Testis (tissue), 3 donors: ENCODE measurements around the gene DRGX. TPM values are rescaled to one million over a fixed set of nuclear protein-coding genes. Genes with fewer than 3 reads are reported as not detected.

Experiments
- DNase-seq: peaks from one replicate; pipeline ENCODE4 v3.0.0-alpha.2; 2019
- H3K27ac ChIP-seq, 2 donors: fragments of 200-600 bp; sonication (generic); one replicate each; pipeline ENCODE4 v1.5.1; 2019
- H3K27me3 ChIP-seq: fragments of 200-600 bp; sonication (generic); one replicate; pipeline ENCODE4 v1.5.1; 2019
- H3K36me3 ChIP-seq: fragments of 200-600 bp; sonication (generic); one replicate; pipeline ENCODE4 v1.5.1; 2017; ENCODE audit warnings: low read depth; ENCODE audit errors: missing control alignments
- H3K4me1 ChIP-seq: fragments of 200-600 bp; sonication (generic); one replicate; pipeline ENCODE4 v1.5.1; 2019
- H3K4me3 ChIP-seq, 2 donors: fragments of 200-600 bp; sonication (generic); one replicate each; pipeline ENCODE4 v1.5.1; 2017 to 2019
- H3K9me3 ChIP-seq: fragments of 200-600 bp; sonication (generic); one replicate; pipeline ENCODE4 v1.5.1; 2017
- CTCF ChIP-seq, 3 experiments: fragments of 450-650 bp in 2 of 3; fragments of 200-600 bp in 1 of 3; sonication (generic) in 1 of 3; IDR thresholded peaks; one replicate each; pipeline ENCODE4 v1.5.1; 2016 to 2019; ENCODE audit warnings: antibody characterized with exemption in 3 of 3, mild to moderate bottlenecking in 2 of 3, moderate library complexity in 1 of 3
- POLR2A ChIP-seq: fragments of 450-650 bp; IDR thresholded peaks from one replicate; pipeline ENCODE4 v1.6.1; 2017; ENCODE audit warnings: antibody characterized with exemption, mild to moderate bottlenecking, moderate library complexity
- WGBS, 2 donors: methylation state at CpG; one replicate each; pipeline ENCODE4 v1.1.5; 2018; 5-methylcytosine and 5-hydroxymethylcytosine counted together
- intact Hi-C: fragments of 100-400 bp; cut with DNase I; formaldehyde crosslinking; loops from one replicate; pipeline ENCODE4 v1.15.1; 2023; ENCODE audit warnings: low total_unique reads
- polyA plus RNA-seq: library from polyadenylated mRNA; stranded (reverse); fragments of 350-450 nt; fragmentation: Illumina TruSeq; extraction: RNeasy Lipid Tissue Mini Kit (QIAGEN cat#74804); gene quantifications from one replicate; pipeline ENCODE4 v1.2.3, GENCODE V29; 2014; ENCODE audit warnings: low read depth, low replicate concordance; ENCODE audit not compliant: insufficient read depth
- total RNA-seq, 2 donors: library from RNA; depleted of rRNA; stranded (reverse); fragments of >200 nt; gene quantifications; one replicate each; pipeline ENCODE4 v1.2.3, GENCODE V29; 2016

DRGX gene
- total and polyA plus RNA-seq, 3 donors from 2014 or later = 0.33 TPM; not detected in 2

GRCh38 chr10:49321021-49321420 is 74.9 kb downstream of the DRGX start:
- no peaks in the 10 kb centered on the region for H3K9me3 ChIP-seq
- no peaks in the 10 kb centered on the region for H3K4me1 ChIP-seq
- DNase-seq = no peak
- no peak overlapping the region for H3K27ac ChIP-seq
- H3K36me3 ChIP-seq = no peaks in the 10 kb centered on the region
- TF ChIP-seq CTCF (IDR thresholded peaks at IDR 0.05) (no peak), POLR2A (no peak)
- no peak overlapping the region for H3K4me3 ChIP-seq
- H3K27me3 ChIP-seq = no peaks in the 10 kb centered on the region
- WGBS, 2 donors = 73 to 75% methylated on average over 3 of the region's 3 CpGs
- intact Hi-C loops = no loop called here

GRCh38 chr10:49320191-49320590 is 75.7 kb downstream of the DRGX start:
- Histone ChIP-seq H3K27me3 (no peaks in the 10 kb centered on the region), H3K9me3 (no peaks in the 10 kb centered on the region), H3K4me3 (no peak overlapping the region), H3K36me3 (no peaks in the 10 kb centered on the region), H3K4me1 (no peaks in the 10 kb centered on the region), H3K27ac (no peak overlapping the region)
- DNase-seq = no peak
- TF ChIP-seq POLR2A (no peak), CTCF (IDR thresholded peaks at IDR 0.05) (no peak)
- WGBS, 2 donors = 97 to 100% methylated on average over 2 of the region's 2 CpGs
- intact Hi-C loops = no loop called here

- no peak for DNase-seq
- WGBS, 2 donors = 83 to 100% methylated on average over 1 of the region's 1 CpG
- intact Hi-C loops = no loop called here
- H3K27ac ChIP-seq = no peak overlapping the region
- H3K4me3 ChIP-seq = no peak overlapping the region
- TF ChIP-seq POLR2A (no peak), CTCF (IDR thresholded peaks at IDR 0.05) (no peak)
- H3K9me3 ChIP-seq = no peaks in the 10 kb centered on the region
- H3K4me1 ChIP-seq = no peaks in the 10 kb centered on the region
- no peaks in the 10 kb centered on the region for H3K27me3 ChIP-seq
- no peaks in the 10 kb centered on the region for H3K36me3 ChIP-seq
These were observed 76.7 kb downstream of the DRGX start for GRCh38 chr10:49319206-49319605.

GRCh38 chr10:49318755-49319154 is 77.1 kb downstream of the DRGX start:
- H3K27ac ChIP-seq = no peak overlapping the region
- no peaks in the 10 kb centered on the region for H3K27me3 ChIP-seq
- no peaks in the 10 kb centered on the region for H3K9me3 ChIP-seq
- TF ChIP-seq POLR2A (no peak), CTCF (IDR thresholded peaks at IDR 0.05) (no peak)
- H3K4me3 ChIP-seq = no peak overlapping the region
- H3K36me3 ChIP-seq = no peaks in the 10 kb centered on the region
- no peak for DNase-seq
- no peaks in the 10 kb centered on the region for H3K4me1 ChIP-seq
- intact Hi-C loops = no loop called here

- Histone ChIP-seq H3K27ac (no peak overlapping the region), H3K4me1 (no peaks in the 10 kb centered on the region), H3K4me3 (no peak overlapping the region), H3K27me3 (no peaks in the 10 kb centered on the region), H3K9me3 (no peaks in the 10 kb centered on the region), H3K36me3 (no peaks in the 10 kb centered on the region)
- WGBS, 2 donors = 86 to 96% methylated on average over 6 of the region's 6 CpGs
- no peak for DNase-seq
- intact Hi-C loops = no loop called here
- TF ChIP-seq CTCF (IDR thresholded peaks at IDR 0.05) (no peak), POLR2A (no peak)
These were observed 77.9 kb downstream of the DRGX start for GRCh38 chr10:49318028-49318427.
